Hepatocyte (in vitro differentiated cells): ENCODE measurements around the gene DNAJC5.

Experiments used
- EZH2phosphoT487 ChIP-seq: fragments of 200-600 bp; sonication (generic); IDR thresholded peaks from one replicate; pipeline ENCODE4 v1.6.1; 2018; ENCODE audit warnings: antibody characterized with exemption, mild to moderate bottlenecking, low read depth, moderate library complexity; ENCODE audit not compliant: unreplicated experiment, severe bottlenecking
- TF ChIP-seq, protein P1 (sequence below): fragments of 200-600 bp; sonication (generic); IDR thresholded peaks from 2 replicates; pipeline ENCODE4 v1.5.1; 2016; ENCODE audit warnings: antibody characterized with exemption, mild to moderate bottlenecking; ENCODE audit not compliant: poor library complexity

DNA sequence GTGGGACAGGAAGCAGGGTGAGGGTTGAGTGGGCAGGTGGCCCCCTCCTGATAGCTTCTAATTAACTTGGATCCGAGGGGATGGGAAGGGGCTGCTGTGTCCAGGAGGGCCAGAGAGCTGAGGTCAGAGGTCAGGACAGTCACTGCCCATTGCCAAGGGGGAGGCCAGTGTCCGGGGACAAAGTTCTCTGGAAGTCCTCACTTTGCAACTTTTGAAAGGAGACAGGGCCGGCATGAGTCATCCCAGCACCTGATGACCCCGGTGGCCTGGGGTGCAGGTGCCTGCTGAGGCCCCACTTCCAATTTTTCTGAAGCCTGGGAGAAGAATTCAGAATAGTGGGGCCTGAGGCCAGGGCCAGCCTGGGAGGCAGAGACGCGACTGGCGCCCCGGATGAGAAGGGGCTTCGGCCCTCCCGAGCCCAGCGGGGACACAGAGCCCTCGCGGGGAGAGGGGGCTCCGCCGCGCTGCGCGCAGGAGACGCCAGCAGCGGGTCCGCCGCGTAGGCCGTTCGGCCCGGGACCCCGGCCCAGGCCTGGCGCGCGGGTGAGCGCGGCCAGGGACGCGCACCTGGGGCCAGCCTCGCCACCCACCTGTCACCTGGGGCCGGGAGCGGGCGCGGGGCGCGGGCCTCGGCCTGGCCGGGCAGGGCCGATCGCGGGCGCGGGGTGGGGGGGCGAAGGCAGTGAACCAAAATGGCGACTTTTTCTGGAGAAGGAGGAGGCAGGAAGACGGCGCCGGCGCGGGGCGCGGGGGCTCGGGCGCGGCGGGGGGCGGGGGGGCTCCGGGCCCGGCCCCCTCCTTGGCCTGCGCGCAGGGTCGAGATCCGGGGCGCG lies 74.2 kb downstream of the DNAJC5 start:
- TF ChIP-seq, protein P1, sequence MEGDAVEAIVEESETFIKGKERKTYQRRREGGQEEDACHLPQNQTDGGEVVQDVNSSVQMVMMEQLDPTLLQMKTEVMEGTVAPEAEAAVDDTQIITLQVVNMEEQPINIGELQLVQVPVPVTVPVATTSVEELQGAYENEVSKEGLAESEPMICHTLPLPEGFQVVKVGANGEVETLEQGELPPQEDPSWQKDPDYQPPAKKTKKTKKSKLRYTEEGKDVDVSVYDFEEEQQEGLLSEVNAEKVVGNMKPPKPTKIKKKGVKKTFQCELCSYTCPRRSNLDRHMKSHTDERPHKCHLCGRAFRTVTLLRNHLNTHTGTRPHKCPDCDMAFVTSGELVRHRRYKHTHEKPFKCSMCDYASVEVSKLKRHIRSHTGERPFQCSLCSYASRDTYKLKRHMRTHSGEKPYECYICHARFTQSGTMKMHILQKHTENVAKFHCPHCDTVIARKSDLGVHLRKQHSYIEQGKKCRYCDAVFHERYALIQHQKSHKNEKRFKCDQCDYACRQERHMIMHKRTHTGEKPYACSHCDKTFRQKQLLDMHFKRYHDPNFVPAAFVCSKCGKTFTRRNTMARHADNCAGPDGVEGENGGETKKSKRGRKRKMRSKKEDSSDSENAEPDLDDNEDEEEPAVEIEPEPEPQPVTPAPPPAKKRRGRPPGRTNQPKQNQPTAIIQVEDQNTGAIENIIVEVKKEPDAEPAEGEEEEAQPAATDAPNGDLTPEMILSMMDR: no peak
- TF ChIP-seq EZH2phosphoT487: no peak
